Stimulated activated CD4-positive, alpha-beta T cell treated with anti-CD3 and anti-CD28 coated beads, Interleukin-15, amount 100 ng/mL, for 24 hours (primary cell): Measurements from ENCODE around the gene TK1.

Experiments
- DNase-seq: peaks from one replicate; pipeline ENCODE4 v3.0.0-alpha.2; 2020

The TK1 gene

DNA sequence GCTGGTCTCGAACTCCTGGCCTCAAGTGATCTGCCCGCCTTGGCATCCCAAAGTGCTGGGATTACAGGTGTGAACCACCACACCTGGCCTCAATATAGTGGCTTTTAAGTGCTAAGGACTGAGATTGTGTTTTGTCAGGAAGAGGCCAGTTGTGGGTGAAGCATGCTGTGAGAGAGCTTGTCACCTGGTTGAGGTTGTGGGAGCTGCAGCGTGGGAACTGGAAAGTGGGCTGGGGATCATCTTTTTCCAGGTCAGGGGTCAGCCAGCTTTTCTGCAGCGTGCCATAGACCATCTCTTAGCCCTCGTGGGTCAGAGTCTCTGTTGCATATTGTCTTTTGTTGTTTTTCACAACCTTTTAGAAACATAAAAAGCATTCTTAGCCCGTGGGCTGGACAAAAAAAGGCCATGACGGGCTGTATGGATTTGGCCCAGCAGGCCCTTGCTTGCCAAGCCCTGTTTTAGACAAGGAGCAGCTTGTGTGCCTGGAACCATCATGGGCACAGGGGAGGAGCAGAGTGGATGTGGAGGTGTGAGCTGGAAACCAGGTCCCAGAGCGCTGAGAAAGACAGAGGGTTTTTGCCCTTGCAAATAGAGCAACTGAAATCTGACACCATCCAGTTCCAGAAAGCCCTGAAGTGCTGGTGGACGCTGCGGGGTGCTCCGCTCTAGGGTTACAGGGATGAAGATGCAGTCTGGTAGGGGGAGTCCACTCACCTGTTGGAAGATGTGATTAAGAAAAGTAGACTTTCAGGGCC is 32.7 kb upstream of the TK1 start:
- no peak for DNase-seq

DNA sequence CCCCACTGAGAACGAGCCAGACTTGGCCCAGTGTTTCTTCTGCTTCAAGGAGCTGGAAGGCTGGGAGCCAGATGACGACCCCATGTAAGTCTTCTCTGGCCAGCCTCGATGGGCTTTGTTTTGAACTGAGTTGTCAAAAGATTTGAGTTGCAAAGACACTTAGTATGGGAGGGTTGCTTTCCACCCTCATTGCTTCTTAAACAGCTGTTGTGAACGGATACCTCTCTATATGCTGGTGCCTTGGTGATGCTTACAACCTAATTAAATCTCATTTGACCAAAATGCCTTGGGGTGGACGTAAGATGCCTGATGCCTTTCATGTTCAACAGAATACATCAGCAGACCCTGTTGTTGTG is 27.8 kb upstream of the TK1 start:
- no peak for DNase-seq

DNA sequence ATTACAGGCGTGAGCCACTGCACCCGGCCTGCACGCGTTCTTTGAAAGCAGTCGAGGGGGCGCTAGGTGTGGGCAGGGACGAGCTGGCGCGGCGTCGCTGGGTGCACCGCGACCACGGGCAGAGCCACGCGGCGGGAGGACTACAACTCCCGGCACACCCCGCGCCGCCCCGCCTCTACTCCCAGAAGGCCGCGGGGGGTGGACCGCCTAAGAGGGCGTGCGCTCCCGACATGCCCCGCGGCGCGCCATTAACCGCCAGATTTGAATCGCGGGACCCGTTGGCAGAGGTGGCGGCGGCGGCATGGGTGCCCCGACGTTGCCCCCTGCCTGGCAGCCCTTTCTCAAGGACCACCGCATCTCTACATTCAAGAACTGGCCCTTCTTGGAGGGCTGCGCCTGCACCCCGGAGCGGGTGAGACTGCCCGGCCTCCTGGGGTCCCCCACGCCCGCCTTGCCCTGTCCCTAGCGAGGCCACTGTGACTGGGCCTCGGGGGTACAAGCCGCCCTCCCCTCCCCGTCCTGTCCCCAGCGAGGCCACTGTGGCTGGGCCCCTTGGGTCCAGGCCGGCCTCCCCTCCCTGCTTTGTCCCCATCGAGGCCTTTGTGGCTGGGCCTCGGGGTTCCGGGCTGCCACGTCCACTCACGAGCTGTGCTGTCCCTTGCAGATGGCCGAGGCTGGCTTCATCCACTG is 27.3 kb upstream of the TK1 start, which contains the start of gene BIRC5:
TSS of gene BIRC5 (plus strand) at position 238 of the 690 bp plus-strand sequence. CDS start at position 302, 64 bp downstream.
- DNase-seq: peak; percentile 96

DNA sequence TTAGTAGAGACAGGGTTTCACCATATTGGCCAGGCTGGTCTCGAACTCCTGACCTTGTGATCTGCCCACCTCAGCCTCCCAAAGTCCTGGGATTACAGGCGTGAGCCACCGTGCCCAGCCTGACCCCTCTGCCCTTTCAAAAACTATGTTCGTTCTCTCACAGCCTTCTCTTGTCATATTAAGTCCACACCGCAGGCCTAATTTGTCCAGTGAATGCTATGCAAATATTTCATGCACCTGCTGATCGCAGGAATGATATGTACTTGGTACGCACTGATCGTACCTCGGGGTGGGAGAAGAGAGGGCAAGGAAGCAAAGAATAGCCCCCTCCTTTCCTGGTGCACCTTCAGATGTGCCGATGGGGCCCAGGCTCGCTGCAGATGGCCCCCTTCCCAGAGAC is 24.2 kb upstream of the TK1 start:
- DNase-seq: no peak

DNA sequence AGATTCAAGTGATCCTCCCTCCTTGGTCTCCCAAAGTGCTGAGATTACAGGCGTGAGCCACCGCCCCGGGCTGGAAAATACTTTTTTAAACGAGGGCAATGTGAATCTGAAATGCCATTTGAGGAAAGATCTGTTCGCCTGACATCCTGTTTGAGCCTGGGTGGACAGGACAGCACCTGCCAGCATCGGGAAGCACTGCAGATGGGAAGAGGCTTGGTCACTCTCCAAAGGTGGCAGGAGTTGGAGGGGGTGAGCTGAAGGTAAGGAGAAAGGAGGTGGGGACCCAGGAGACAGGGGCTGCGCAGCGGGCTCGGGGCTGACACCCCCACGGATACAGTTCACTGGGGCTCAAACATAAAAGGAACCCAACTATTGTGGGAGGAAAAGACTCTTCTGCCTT is 23.3 kb upstream of the TK1 start:
- DNase-seq: no peak

DNA sequence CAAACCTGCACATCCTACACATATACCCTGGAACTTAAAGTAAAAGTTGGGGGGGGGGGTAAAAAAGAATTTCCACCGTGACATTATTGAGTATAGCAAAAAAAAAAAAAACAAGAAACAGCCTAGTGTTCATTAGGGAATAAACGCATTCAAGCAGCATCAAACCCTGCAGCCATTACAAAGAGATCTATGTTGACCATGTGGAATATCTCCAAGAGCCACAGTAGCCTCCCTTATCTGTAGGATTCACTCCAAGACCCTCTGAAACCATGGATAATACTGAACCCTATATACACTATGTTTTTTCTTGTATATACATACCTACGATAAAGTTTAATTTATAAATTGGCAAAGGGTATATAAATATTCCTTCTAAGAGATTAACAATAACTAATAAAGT is 21.6 kb upstream of the TK1 start:
- no peak for DNase-seq

DNA sequence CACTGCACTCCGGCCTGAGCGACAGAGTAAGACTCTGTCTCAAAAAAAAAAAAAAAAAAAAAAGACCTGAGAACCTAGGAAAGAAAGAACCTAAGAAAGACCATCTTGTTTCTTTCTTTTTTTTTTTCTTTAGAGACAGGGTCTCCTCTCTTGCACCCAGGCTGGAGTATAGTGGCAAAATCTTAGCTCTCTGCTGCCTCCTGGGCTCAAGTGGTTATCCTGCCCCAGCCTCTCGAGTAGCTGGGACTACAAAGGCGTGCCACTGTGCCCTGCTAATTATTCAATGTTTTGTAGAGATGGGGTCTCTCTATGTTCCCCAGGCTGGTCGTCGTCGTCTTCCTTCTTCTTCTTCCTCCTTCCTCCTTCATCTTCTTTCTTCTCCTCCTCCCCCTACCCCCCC is 19.4 kb upstream of the TK1 start:
- DNase-seq: no peak

DNA sequence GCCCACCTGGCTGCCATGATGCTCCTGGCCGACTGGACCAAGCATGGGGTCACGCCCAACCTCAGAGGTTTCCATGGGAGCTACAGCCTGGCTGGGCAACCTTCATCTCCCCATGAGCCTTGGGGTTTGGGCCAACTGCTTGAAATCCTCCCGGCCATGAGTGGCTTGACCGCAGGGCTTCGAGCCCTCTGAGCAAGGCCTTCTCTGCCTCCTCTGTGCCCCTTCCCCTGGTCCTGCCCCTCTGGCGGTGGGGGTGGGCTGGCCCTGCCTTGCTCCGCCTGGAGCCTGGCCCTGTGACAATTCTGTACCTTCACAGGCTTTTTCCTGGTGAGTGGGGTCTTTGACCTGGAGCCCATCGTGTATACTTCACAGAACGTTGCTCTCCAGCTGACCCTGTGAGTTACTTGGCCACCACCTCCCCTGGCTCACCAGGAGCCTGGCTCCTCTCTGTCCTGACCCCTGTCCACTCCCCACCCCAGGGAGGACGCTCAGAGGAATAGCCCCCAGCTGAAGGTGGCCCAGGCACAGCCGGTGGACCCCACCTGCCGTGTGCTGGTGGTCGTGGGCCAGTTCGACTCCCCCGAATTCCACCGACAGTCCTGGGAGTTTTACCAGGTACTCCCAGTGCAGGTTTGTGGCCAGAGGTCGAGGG is 18.4 kb upstream of the TK1 start:
- DNase-seq: no peak

DNA sequence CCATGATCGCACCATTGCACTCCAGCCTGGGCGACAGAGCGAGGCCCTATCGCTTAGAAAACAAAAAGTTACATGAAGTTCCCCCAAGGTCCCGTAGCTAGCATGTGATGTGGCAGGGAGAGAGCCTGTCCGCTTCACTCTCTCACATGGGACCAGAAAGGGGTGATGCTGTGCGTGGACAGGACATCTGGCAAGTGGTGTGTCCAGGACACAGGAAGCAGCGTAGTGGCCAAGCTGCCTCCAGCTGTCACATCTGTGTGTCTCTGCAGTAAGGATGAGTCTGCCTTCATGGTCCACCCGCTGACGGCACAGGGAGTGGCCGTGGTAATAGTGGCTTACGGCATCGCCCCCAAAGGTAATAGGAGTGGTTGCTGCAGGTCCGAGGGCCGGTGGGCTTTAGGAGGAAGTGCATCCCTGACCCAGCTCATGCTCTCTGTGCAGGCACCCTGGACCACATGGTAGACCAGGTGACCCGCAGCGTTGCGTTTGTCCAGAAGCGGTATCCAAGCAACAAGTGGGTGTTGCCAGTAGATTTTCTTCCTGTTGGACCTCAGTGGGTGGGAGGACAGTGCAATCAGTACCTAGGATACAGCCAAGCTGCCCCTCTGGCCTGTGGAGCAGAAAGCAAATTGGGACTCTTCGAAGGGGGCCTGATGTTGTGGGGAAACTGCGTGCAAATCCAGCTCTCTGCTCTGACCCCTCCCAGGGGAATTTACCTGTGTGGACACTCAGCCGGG is 17.7 kb upstream of the TK1 start:
- no peak for DNase-seq

DNA sequence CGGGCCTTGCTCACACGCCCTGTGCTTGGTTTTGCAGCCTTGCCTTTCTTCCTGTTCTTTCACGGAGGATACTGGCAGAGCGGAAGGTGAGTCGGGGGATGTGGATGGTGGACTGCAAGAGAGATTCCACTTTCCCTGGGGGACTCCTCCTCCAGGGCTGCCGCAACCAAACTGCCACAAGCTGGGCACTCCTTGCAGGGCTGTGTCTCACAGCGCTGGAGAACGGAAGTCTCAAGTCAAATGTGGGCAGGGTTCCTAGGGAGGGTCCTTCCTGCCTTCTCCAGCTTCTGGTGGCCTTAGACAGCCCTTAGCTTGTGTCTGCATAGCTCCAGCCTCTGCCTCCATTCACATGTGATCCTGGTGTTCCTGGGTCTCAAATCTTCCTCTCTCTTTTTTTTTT is 15.8 kb upstream of the TK1 start:
- no peak for DNase-seq

DNA sequence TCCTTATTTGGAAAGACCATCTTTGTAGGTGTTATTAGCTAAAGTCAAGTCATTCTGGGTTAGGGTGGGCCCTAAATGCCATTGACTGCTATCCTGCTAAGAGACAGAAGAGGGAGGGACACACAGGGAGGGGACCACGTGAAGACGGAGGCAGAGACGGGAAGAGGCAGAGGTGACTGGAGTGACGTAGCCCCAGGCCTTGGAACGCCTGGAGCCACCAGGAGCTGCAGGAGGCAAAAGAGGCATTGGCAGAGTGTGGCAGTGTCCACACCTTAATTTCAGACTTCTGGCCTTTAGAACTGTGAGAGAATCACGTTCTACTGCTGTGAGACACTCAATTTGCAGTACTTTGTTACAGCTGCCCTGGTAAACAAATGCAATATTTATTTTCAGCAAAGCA is 13.6 kb upstream of the TK1 start:
- DNase-seq: no peak

DNA sequence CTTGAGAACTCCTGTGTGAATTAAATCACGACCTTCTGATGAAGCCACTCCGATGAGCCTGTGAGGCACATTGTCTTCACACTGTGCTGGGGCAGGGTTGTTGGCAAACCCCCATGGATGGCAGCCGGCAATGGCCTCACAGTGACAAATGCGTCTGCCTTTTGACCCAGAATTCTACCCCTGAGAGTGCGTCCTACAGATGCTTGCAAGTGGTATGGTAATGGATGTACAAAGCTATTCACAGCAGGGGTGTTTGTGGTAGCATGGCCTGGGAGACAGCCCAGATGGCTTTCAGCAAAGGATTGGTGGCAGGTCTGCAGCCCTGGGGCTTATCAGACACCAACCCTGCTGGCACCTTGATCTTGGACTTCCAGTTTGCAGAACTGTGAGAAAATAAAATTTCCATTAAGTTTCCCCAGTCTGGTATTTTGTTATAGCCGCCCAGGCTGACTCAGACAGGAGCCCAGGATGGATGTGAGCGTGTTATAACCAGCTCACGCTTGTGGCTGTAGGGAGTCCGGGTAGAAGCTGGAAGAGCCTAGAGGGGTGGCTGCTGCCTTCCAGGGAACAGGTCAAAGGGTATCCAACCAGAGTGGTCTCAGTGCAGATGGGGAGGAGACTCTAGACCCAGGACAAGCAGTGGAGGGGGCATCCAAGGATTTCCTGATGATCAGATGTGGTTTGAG is 10.4 kb upstream of the TK1 start:
- DNase-seq: no peak

DNA sequence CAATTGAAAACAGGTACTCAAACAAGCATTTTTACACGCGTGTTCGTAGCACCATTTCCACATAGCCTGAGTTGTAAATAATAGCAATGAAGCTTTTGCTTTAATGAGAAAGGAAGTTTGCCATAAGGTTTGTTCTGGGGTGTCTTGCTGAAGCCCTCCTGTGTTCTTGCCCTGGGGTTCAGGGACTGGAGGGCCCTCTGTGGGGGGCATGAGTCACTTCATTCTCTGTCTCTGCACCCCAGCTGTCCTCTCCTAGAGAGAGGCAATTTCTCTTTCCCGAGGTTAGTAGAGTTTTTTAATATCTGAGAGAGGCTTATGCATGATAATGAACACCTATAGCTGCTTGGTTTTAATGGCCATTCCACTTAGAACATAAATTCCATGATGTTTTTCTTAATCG is 9.9 kb upstream of the TK1 start:
- no peak for DNase-seq

DNA sequence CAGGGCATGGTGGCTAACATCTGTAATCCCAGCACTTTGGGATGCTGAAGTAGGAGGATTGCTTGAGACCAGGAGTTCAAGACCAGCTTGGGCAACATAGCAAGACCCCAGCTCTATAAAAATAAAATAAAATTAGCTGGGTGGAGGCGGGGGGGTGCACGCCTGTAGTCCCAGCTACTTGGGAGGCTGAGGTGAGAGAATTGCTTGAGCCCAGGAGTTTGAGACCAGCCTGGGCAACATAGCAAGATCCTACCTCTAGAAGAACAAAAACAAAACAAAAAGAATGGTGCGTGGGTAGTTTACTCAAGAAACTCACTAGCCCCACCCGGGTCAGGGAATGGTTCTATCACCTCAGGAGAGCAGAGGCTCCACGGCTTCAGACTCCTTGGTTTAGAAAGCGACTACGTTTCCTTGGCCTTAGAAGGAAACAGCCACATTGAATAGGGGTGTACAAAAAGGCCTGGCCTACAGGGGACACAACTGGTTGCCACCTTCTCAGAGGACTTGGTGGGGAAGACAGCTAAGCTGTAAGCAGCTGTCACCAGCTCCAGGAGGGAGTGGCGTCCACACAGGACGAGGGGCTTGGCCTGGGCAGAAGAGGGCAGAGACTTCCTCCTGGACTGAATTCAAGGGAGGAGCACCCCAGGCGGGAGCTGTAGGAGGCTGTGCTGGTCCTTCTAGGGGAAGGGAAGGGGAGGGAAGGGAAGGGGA is 716 bp downstream of the TK1 start:
- DNase-seq: no peak

DNA sequence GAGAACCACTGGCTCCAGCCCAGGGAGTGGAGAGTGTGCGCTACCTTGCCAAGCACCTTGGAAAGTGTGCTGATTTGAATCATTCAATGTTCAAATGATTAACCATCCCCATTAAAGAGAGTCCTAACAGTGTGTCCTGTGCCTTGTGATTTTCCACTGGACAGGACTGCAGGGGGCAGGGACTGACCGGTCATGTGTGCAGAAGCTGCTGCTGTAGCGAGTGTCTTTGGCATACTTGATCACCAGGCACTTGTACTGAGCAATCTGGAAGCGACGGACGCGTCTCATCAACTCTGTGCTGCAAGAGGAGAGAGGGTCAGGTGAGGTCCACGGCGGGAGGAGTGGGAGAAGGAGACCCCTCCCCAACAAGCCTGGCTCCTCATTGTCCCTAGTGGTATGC is 2.0 kb downstream of the TK1 start:
- DNase-seq: no peak

DNA sequence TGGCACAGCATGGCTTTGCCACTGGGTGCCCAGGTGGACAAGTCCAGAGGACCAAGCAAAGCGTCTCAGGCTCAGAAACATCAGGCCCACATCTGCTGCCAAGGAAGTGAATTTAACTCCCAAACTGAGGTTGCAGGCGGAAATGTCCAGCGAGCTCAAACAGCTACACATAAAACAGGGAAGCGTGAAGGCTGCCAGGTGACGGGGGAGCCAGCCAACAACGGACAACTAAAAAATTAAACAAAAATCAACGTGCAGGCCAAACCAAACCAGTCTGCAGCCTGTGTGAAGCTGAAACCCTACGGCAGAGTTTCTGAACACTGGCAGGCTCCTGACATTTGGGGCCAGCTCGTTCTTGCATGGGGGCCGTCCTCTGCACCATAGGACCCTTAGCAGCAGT is 2.5 kb downstream of the TK1 start:
- no peak for DNase-seq

DNA sequence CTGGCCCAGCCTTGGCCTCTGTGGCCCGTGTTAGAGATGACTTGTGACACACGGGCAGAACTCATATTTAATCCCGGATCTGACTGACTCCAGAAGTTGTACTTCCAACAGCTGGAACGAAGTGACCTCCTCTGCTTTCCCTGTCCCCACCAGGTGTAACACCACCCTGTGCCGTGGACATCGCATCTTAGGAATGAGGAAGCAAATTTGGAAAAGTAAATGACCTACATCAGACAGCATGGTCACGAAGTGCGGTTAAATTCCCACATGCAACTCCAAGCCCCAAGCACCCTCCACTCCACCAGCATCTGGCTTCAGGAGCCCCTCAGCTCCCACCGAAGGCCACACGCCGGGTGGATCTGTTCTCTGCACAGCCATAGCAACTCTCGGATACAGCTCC is 2.9 kb downstream of the TK1 start:
- no peak for DNase-seq

DNA sequence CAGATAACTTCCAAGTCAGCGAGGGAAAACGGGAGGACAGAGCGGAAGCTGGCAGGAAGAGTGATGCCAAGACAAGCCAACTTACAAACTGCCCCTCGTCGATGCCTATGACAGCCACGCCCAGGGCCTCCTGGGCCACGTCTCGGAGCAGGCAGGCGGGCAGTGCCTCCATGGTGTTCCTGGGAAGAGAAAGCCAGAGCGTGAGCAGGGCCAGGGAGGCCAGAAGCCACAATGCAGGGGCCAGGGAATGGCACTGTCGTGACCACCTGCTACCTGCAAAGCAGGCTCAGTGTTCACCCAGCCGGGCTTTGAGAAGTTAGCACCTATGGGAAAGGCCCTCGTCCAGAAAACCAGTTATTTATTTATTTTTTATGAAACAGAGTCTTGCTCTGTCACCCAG is 4.3 kb downstream of the TK1 start:
- DNase-seq: no peak

DNA sequence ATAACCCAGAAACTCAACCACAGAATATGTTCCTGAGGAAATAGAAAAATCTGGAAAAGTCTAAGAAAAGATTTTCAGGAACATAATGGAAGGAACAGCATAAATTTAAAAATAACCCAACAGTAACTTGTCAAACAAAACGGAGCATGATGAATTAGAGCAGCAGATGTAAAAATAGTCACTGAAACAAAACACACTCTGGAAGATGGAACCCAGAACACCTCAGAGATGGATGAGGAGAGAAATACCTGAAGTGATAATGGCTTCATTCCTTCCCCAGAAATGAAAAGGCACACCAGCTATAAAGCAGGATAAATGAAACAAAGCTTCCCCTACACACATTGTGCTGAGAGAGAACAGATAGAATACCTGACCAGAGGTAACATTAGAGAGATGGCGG is 6.3 kb downstream of the TK1 start:
- DNase-seq: no peak

DNA sequence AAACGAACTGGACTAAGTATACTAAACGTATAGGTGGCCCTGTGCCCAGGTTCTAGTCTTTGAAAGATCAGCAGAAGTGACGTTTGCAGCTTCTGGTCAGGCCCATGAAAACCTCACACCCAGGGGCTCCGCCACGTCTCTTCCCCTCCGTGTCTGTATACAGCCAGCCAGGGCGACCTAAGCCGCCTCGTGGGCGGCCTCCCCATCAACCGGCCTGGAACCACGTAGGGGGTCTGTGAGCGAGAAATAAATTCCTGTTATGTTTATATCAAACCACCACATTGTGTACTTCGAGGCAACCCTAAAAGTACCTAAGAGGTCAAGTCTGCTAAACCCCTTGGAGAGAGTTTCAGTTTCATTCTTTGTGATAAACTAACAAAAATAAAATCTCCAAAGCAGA is 6.8 kb downstream of the TK1 start:
- no peak for DNase-seq

DNA sequence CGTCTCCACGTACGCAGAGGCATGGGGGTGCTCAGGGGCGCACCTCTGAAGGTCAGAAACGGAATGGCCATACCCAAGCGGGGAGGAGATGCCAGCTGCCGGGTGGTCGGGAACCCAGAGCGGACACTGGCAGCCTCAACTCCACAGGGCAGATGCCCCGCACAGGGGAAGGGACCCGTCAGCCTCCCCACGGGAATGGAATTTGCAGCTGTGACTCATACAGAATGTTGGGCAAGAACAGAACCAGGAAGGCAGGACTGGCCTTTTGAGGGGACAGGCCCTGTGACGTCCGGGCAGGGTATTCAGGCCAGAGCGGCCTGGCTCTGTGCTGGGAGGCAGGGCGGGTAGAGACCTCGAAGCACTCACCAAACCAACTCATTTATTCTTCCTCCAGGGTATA is 7.5 kb downstream of the TK1 start:
- no peak for DNase-seq

DNA sequence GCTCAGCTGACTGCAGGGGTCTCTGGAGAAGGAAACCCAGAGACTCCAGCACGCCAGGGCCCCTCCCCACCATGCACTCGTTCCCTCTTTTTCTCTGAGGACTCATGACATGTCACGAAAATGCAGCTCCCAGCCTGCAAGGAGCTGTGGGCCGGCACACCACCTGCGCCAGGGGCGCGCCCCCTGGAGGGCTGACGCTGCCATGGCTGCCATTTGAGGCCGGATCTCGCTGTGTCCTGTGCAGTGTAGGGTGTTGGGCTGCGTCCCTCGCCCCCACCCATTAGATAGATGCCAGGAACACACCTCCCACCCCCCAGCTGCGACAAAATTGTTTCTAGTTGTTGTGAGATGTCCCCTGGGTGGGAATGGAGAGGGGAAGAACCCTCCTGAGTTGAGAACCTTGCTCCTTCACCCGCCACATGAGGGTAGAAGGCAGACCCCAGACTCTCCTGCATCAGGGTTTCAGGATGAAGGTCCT is 10.3 kb downstream of the TK1 start:
- DNase-seq: peak; percentile 82
